HCT116 (cell line): ENCODE results near the gene ZNF503. TPM values are rescaled to one million over a fixed set of nuclear protein-coding genes. Genes with fewer than 3 reads are reported as not detected.

Experiments used
- ATAC-seq: fragments of 200-7000 bp; cut with Tn5 transposase; 2 replicates; pipeline ENCODE4 v1.9.1; 2020; ENCODE audit warnings: mild to moderate bottlenecking, moderate library complexity
- BruUV-seq: library from RNA; stranded (reverse); fragments of 400-500 nt; replicated peaks from 2 replicates; lab custom pipeline; 2021; lab: Mats Ljungman, UMichigan
- CTCF ChIA-PET: fragments of 300-600 bp; sonication (Branson Sonifier 250); formaldehyde crosslinking; loops from one replicate; lab custom pipeline; 2021; ENCODE audit warnings: antibody characterized with exemption; lab: Charles Lee
- POLR2A ChIA-PET: fragments of 300-600, 350-600 bp; sonication (Branson Sonifier 250); formaldehyde crosslinking; loops from one replicate; lab custom pipeline; 2021; ENCODE audit warnings: antibody characterized with exemption; lab: Charles Lee
- RAD21 ChIA-PET, 2 experiments: fragments of 300-600 bp; sonication (Branson Sonifier 250); formaldehyde crosslinking; loops; one replicate each; lab custom pipeline; 2023; ENCODE audit warnings: low total read pairs in 2 of 2; ENCODE audit not compliant: uncharacterized antibody in 2 of 2, unreplicated experiment in 2 of 2, low non-redundant PET in 1 of 2; lab: Charles Lee
- DNase-seq: peaks from one replicate; pipeline ENCODE4 v3.0.0-alpha.2; 2010; ENCODE audit warnings: low read depth, low spot score
- H2AFZ ChIP-seq: fragments of 200-600 bp; shearing (Covaris generic), sonication (generic); 2 replicates; pipeline ENCODE4 v1.6.1; 2017; ENCODE audit warnings: low read depth, mixed run types, mixed read lengths, antibody characterized with exemption, low read length; ENCODE audit not compliant: poor library complexity, severe bottlenecking
- H3K27ac ChIP-seq: 2 replicates; pipeline ENCODE4 v1.5.1; 2012; ENCODE audit warnings: low read depth, low read length
- H3K27me3 ChIP-seq: fragments of 200-600 bp; sonication (generic); 2 replicates; pipeline ENCODE4 v1.6.1; 2016; ENCODE audit warnings: mixed run types, low read length, mixed read lengths; ENCODE audit not compliant: insufficient read depth
- H3K36me3 ChIP-seq, 2 experiments: fragments of 200-500 bp in 1 of 2; fragments of 200-600 bp in 1 of 2; sonication (Bioruptor generic) in 1 of 2; sonication (generic) in 1 of 2; 2 replicates each; pipeline versions ENCODE4 v1.5.1 to v1.6.1; 2014 to 2016; ENCODE audit warnings: low read length in 2 of 2, inconsistent platforms in 1 of 2, mixed read lengths in 1 of 2, mixed run types in 1 of 2; ENCODE audit not compliant: insufficient read depth in 2 of 2, control insufficient read depth in 1 of 2
- H3K4me1 ChIP-seq, 2 experiments: fragments of 200-600 bp in 1 of 2; sonication (generic) in 1 of 2; 2 replicates each; pipeline versions ENCODE4 v1.5.1 to v1.6.1; 2012 to 2017; ENCODE audit warnings: low read length in 2 of 2, inconsistent platforms in 1 of 2, mild to moderate bottlenecking in 1 of 2, mixed read lengths in 1 of 2, mixed run types in 1 of 2, moderate library complexity in 1 of 2; ENCODE audit not compliant: insufficient read depth in 2 of 2, control insufficient read depth in 1 of 2
- H3K4me2 ChIP-seq: fragments of 200-600 bp; sonication (generic); 2 replicates; pipeline ENCODE4 v1.6.1; 2017; ENCODE audit warnings: mixed run types, low read length, mixed read lengths
- H3K4me3 ChIP-seq, 2 experiments: fragments of 200-600 bp in 1 of 2; sonication (generic) in 1 of 2; replicated peaks in 1 of 2; 2 replicates each; pipeline ENCODE4 v1.5.1; 2011 to 2016; ENCODE audit warnings: low read length in 2 of 2, control low read depth in 1 of 2, low read depth in 1 of 2, mild to moderate bottlenecking in 1 of 2, mixed read lengths in 1 of 2, mixed run types in 1 of 2
- H3K79me2 ChIP-seq: fragments of 200-600 bp; sonication (generic); 2 replicates; pipeline ENCODE4 v1.6.1; 2017; ENCODE audit warnings: mild to moderate bottlenecking, mixed run types, low read length, moderate library complexity, mixed read lengths; ENCODE audit not compliant: insufficient read depth
- H3K9ac ChIP-seq: fragments of 200-600 bp; sonication (generic); 2 replicates; pipeline ENCODE4 v1.6.1; 2016; ENCODE audit warnings: low read length, mixed read lengths
- H3K9me2 ChIP-seq: fragments of 200-600 bp; sonication (generic), shearing (Covaris generic); 2 replicates; pipeline ENCODE4 v1.6.1; 2017; ENCODE audit warnings: mixed run types, mild to moderate bottlenecking, moderate library complexity; ENCODE audit not compliant: insufficient read depth
- H3K9me3 ChIP-seq, 2 experiments: fragments of 200-500 bp in 1 of 2; fragments of 200-600 bp in 1 of 2; sonication (Bioruptor generic) in 1 of 2; sonication (generic) in 1 of 2; 2 replicates each; pipeline ENCODE4 v1.6.1; 2014 to 2017; ENCODE audit warnings: low read length in 2 of 2, mixed read lengths in 2 of 2, inconsistent platforms in 1 of 2, low read depth in 1 of 2, mild to moderate bottlenecking in 1 of 2, mixed run types in 1 of 2, moderate library complexity in 1 of 2; ENCODE audit not compliant: control insufficient read depth in 1 of 2, insufficient read depth in 1 of 2
- H4K20me1 ChIP-seq: fragments of 200-600 bp; sonication (generic), shearing (Covaris generic); 2 replicates; pipeline ENCODE4 v1.6.1; 2017; ENCODE audit warnings: mixed run types, mild to moderate bottlenecking, moderate library complexity; ENCODE audit not compliant: insufficient read depth
- CEBPB ChIP-seq: IDR thresholded peaks from 2 replicates; pipeline ENCODE4 v1.6.1; 2012; ENCODE audit warnings: low read depth
- EGR1 ChIP-seq: IDR thresholded peaks from 2 replicates; pipeline ENCODE4 v1.6.1; 2012; ENCODE audit warnings: low read depth
- ELF1 ChIP-seq: IDR thresholded peaks from 2 replicates; pipeline ENCODE4 v1.6.1; 2012; ENCODE audit warnings: low read depth, borderline replicate concordance
- FOSL1 ChIP-seq: IDR thresholded peaks from 2 replicates; pipeline ENCODE4 v1.6.1; 2012; ENCODE audit warnings: low read depth
- POLR2AphosphoS5 ChIP-seq: IDR thresholded peaks from 2 replicates; pipeline ENCODE4 v1.6.1; 2011; ENCODE audit warnings: mild to moderate bottlenecking, low read depth, low read length, moderate library complexity
- RAD21 ChIP-seq: IDR thresholded peaks from 2 replicates; pipeline ENCODE4 v1.6.1; 2012; ENCODE audit warnings: low read depth, mild to moderate bottlenecking
- SIN3A ChIP-seq: IDR thresholded peaks from 2 replicates; pipeline ENCODE4 v1.6.1; 2012; ENCODE audit warnings: low read depth
- SP1 ChIP-seq: IDR thresholded peaks from 2 replicates; pipeline ENCODE4 v1.6.1; 2012; ENCODE audit warnings: low read depth
- TCF7L2 ChIP-seq: IDR thresholded peaks from 2 replicates; pipeline ENCODE4 v1.7.0; 2011; ENCODE audit warnings: borderline replicate concordance, inconsistent platforms; ENCODE audit not compliant: insufficient read depth, insufficient read length; ENCODE audit errors: extremely low read depth
- YY1 ChIP-seq: IDR thresholded peaks from 2 replicates; pipeline ENCODE4 v1.6.1; 2011; ENCODE audit warnings: low read length, low read depth, moderate library complexity, mild to moderate bottlenecking; ENCODE audit not compliant: insufficient replicate concordance; ENCODE audit errors: extremely low read depth
- ZNF274 ChIP-seq: fragments of 200-500 bp; sonication (Bioruptor generic); IDR thresholded peaks from 2 replicates; pipeline ENCODE4 v1.6.1; 2014; ENCODE audit warnings: mild to moderate bottlenecking, low read depth, low read length, inconsistent platforms
- intact Hi-C: fragments of 100-400 bp; cut with micrococcal nuclease; formaldehyde crosslinking; loops from 2 replicates; pipeline ENCODE4 v1.10.0; 2022
- total RNA-seq: library from RNA; stranded (reverse); gene quantifications from one replicate; pipeline ENCODE4 v1.2.1, GENCODE V29; 2021; ENCODE audit not compliant: unreplicated experiment
- TF ChIP-seq, protein P1 (sequence below): IDR thresholded peaks from 2 replicates; pipeline ENCODE4 v1.6.1; 2011; ENCODE audit warnings: mild to moderate bottlenecking, low read length, moderate library complexity; ENCODE audit not compliant: insufficient replicate concordance; ENCODE audit errors: extremely low read depth
- TF ChIP-seq, protein P2 (sequence below): IDR thresholded peaks from 2 replicates; pipeline ENCODE4 v1.6.1; 2012; ENCODE audit warnings: low read depth

ZNF503 gene
- total RNA-seq, 1 experiment from 2014 or later = 30.4 TPM

DNA sequence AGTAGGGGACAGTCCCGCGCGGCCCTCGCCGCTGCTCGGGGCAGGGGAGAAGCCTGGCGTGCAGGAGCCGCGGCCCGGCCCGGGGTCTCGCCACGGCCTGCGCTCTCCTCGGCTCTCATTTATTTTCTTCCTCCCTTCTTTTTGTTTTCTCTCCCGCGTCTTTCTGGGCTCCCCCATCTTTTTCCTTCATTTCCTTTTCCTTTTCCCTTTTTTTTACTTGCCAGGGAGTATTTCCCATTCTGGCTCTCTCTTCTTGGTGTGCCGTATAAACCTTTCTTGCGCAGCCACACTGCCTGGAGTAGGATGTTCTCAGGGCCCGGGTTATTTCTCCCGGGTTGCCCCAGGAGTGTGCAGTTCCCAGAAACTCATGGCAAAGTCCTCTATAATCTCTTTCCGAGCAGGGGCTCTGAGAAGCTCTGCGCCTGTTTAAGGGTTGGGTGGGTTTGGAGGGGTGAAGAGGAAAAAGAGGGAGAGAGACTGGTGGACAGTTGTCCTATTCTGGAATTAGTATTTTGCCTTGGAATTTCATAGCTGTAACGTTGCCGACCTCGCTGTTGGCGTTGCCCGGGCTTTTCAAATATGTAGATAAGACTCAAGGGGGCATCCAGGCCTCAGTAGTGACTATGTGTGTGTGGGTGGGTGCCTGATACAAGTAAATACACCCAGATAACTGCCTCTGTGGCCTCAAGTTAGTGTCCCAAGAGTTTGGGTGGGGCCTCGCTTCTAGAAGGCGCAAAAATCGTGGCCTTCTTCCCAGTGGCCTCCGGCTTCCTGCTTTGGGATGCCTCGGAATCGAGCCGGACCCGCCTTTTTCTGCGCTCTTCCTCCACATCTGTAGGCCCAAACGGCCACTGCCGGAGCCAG is 4.3 kb upstream of the ZNF503 start:
- Histone ChIP-seq H3K27me3 (no peaks in the 10 kb centered on the region), H3K4me2 (peak overlapping the region; percentile 100), H3K4me3 (peak overlapping the region in 1 of 2 experiments; percentile 93; a peak in 2 of 4 replicates), H3K79me2 (peaks cover 17% of the 10 kb centered on the region), H2AFZ (no peak overlapping the region), H3K9me3 (no peaks in the 10 kb centered on the region), H3K9ac (peak overlapping the region; percentile 92), H3K27ac (peak overlapping the region; percentile 8; the same call in 1 of the 2 replicates), H4K20me1 (no peaks in the 10 kb centered on the region), H3K4me1 (peaks cover 18 to 56% of the 10 kb centered on the region in 2 experiments; a peak in 3 of 4 replicates), H3K9me2 (no peaks in the 10 kb centered on the region), H3K36me3 (no peaks in the 10 kb centered on the region)
- ChIA-PET CTCF (no interaction called here), POLR2A (no interaction called here), RAD21 (no interaction called here)
- DNase-seq (no peak), ATAC-seq (no peak)
- intact Hi-C loops = no loop called here
- BruUV-seq = no TSS peak
- TF ChIP-seq TCF7L2 = no peak
- no peak for TF ChIP-seq ZNF274
- TF ChIP-seq EGR1 = no peak
- TF ChIP-seq FOSL1 = no peak
- TF ChIP-seq, protein P1, sequence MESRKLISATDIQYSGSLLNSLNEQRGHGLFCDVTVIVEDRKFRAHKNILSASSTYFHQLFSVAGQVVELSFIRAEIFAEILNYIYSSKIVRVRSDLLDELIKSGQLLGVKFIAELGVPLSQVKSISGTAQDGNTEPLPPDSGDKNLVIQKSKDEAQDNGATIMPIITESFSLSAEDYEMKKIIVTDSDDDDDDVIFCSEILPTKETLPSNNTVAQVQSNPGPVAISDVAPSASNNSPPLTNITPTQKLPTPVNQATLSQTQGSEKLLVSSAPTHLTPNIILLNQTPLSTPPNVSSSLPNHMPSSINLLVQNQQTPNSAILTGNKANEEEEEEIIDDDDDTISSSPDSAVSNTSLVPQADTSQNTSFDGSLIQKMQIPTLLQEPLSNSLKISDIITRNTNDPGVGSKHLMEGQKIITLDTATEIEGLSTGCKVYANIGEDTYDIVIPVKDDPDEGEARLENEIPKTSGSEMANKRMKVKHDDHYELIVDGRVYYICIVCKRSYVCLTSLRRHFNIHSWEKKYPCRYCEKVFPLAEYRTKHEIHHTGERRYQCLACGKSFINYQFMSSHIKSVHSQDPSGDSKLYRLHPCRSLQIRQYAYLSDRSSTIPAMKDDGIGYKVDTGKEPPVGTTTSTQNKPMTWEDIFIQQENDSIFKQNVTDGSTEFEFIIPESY = no peak
- no peak for TF ChIP-seq SP1
- TF ChIP-seq SIN3A = no peak
- no peak for TF ChIP-seq ELF1
- TF ChIP-seq POLR2AphosphoS5 = no peak
- TF ChIP-seq CEBPB = no peak
- no peak for TF ChIP-seq RAD21
- TF ChIP-seq, protein P2, sequence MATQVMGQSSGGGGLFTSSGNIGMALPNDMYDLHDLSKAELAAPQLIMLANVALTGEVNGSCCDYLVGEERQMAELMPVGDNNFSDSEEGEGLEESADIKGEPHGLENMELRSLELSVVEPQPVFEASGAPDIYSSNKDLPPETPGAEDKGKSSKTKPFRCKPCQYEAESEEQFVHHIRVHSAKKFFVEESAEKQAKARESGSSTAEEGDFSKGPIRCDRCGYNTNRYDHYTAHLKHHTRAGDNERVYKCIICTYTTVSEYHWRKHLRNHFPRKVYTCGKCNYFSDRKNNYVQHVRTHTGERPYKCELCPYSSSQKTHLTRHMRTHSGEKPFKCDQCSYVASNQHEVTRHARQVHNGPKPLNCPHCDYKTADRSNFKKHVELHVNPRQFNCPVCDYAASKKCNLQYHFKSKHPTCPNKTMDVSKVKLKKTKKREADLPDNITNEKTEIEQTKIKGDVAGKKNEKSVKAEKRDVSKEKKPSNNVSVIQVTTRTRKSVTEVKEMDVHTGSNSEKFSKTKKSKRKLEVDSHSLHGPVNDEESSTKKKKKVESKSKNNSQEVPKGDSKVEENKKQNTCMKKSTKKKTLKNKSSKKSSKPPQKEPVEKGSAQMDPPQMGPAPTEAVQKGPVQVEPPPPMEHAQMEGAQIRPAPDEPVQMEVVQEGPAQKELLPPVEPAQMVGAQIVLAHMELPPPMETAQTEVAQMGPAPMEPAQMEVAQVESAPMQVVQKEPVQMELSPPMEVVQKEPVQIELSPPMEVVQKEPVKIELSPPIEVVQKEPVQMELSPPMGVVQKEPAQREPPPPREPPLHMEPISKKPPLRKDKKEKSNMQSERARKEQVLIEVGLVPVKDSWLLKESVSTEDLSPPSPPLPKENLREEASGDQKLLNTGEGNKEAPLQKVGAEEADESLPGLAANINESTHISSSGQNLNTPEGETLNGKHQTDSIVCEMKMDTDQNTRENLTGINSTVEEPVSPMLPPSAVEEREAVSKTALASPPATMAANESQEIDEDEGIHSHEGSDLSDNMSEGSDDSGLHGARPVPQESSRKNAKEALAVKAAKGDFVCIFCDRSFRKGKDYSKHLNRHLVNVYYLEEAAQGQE = no peak
- TF ChIP-seq YY1 = no peak
